A549 (cell line): Measurements from ENCODE around the gene MEMO1. TPM values are rescaled to one million over a fixed set of nuclear protein-coding genes. Genes with fewer than 3 reads are reported as not detected.
A peak's percentile ranks its signal among the peaks of the same experiment; 100 is the strongest.

Experiments
- ATAC-seq, 2 experiments: fragments of 200-7000 bp in 1 of 2; fragments of >200 bp in 1 of 2; cut with Nextera tagmentation in 1 of 2; cut with Tn5 transposase in 1 of 2; 3 replicates each; pipeline versions ENCODE4 v1.8.0 to v1.9.1; 2018 to 2020; ENCODE audit warnings: mild to moderate bottlenecking in 1 of 2, moderate library complexity in 1 of 2
- CTCF ChIA-PET: fragments of 300-600 bp; sonication (Branson Sonifier 250); formaldehyde crosslinking; extraction: SDS; loops from one replicate; lab custom pipeline; 2021; ENCODE audit warnings: antibody characterized with exemption, inconsistent platforms; lab: Yijun Ruan, JAX
- POLR2A ChIA-PET: fragments of 350-600 bp; formaldehyde crosslinking; extraction: SDS; loops from one replicate; lab custom pipeline; 2021; ENCODE audit warnings: antibody characterized with exemption, inconsistent platforms; lab: Yijun Ruan, JAX
- DNase-seq, 2 experiments: peaks; one replicate each; pipeline versions ENCODE4 v3.0.0 to v3.0.0-alpha.2; 2011 to 2016; ENCODE audit warnings: low read depth in 1 of 2, low spot score in 1 of 2
- FAIRE-seq: peaks from 2 replicates; lab custom pipeline; 2011; peaks lifted over from hg19 to GRCh38; lab: Jason Lieb, UNC
- H3K27ac ChIP-seq, 2 experiments: fragments of >200 bp; sonication (Bioruptor Twin); formaldehyde crosslinking; 3 replicates each; pipeline ENCODE4 v1.5.1; 2016 to 2017
- H3K4me1 ChIP-seq: fragments of >200 bp; sonication (Bioruptor Twin); formaldehyde crosslinking; 3 replicates; pipeline ENCODE4 v1.6.1; 2016
- H3K4me2 ChIP-seq: fragments of >200 bp; sonication (Bioruptor Twin); formaldehyde crosslinking; 3 replicates; pipeline ENCODE4 v1.6.1; 2016
- H3K4me3 ChIP-seq: fragments of >200 bp; sonication (Bioruptor Twin); formaldehyde crosslinking; 3 replicates; pipeline ENCODE4 v1.5.1; 2016
- H3K9me3 ChIP-seq: fragments of >200 bp; sonication (Bioruptor Twin); formaldehyde crosslinking; 3 replicates; pipeline ENCODE4 v1.6.1; 2016
- BHLHE40 ChIP-seq: IDR thresholded peaks from 2 replicates; pipeline ENCODE4 v1.6.1; 2012; ENCODE audit warnings: low read depth, low read length, inconsistent platforms
- EHMT2 ChIP-seq: fragments of 200-600 bp; sonication (generic); IDR thresholded peaks from 2 replicates; pipeline ENCODE4 v1.6.1; 2016; ENCODE audit warnings: antibody characterized with exemption, low read depth, mild to moderate bottlenecking, moderate library complexity
- ESRRA ChIP-seq: fragments of 150-350 bp; IDR thresholded peaks from 2 replicates; pipeline ENCODE4 v1.6.1; 2014; ENCODE audit warnings: mild to moderate bottlenecking, low read length, borderline replicate concordance
- FOSB ChIP-seq: fragments of 250-450 bp; sonication (Bioruptor Pico); IDR thresholded peaks from 2 replicates; pipeline ENCODE4 v1.5.0; 2020; ENCODE audit warnings: mild to moderate bottlenecking, moderate library complexity
- FOSL2 ChIP-seq, 2 experiments: fragments of 450-650 bp in 1 of 2; fragments of >200 bp in 1 of 2; sonication (Bioruptor Twin) in 1 of 2; formaldehyde crosslinking; IDR thresholded peaks; 2 replicates each; pipeline versions ENCODE4 v1.5.0 to v1.6.1; 2016 to 2020; ENCODE audit warnings: mild to moderate bottlenecking in 1 of 2, moderate library complexity in 1 of 2
- GATA3 ChIP-seq: IDR thresholded peaks from 2 replicates; pipeline ENCODE4 v1.6.1; 2012; ENCODE audit warnings: borderline replicate concordance
- HDAC2 ChIP-seq: fragments of 200-600 bp; sonication (generic); IDR thresholded peaks from 2 replicates; pipeline ENCODE4 v1.6.1; 2016
- HEYL ChIP-seq: fragments of 250-450 bp; sonication (Bioruptor Pico); IDR thresholded peaks from 2 replicates; pipeline ENCODE4 v1.8.0; 2021; ENCODE audit warnings: mild to moderate bottlenecking, moderate library complexity
- HOXB13 ChIP-seq: fragments of 250-450 bp; sonication (Bioruptor Pico); IDR thresholded peaks from 2 replicates; pipeline ENCODE4 v1.5.0; 2020; ENCODE audit warnings: low read depth, mild to moderate bottlenecking, moderate library complexity
- JUN ChIP-seq, 2 experiments: fragments of >200 bp; sonication (Bioruptor Twin); formaldehyde crosslinking; IDR thresholded peaks; 2 replicates in 1 of 2; 3 replicates in 1 of 2; pipeline ENCODE4 v1.6.1; 2016 to 2017
- JUNB ChIP-seq: fragments of >200 bp; sonication (Bioruptor Twin); formaldehyde crosslinking; IDR thresholded peaks from 2 replicates; pipeline ENCODE4 v1.6.1; 2016
- KDM5A ChIP-seq: fragments of 200-600 bp; sonication (generic); IDR thresholded peaks from 2 replicates; pipeline ENCODE4 v1.6.1; 2016; ENCODE audit warnings: antibody characterized with exemption, mild to moderate bottlenecking
- NPAS2 ChIP-seq: fragments of 250-450 bp; sonication (Bioruptor Pico); IDR thresholded peaks from 2 replicates; pipeline ENCODE4 v1.8.0; 2022; ENCODE audit warnings: mild to moderate bottlenecking, moderate library complexity, borderline replicate concordance
- RARB ChIP-seq: fragments of 250-450 bp; sonication (Bioruptor Pico); IDR thresholded peaks from 2 replicates; pipeline ENCODE4 v1.8.0; 2021; ENCODE audit warnings: mild to moderate bottlenecking, moderate library complexity
- RNF2 ChIP-seq: fragments of 200-600 bp; sonication (generic); IDR thresholded peaks from 2 replicates; pipeline ENCODE4 v1.6.1; 2016; ENCODE audit warnings: low read depth, mild to moderate bottlenecking, antibody characterized with exemption, moderate library complexity, borderline replicate concordance
- SMC3 ChIP-seq: fragments of >200 bp; sonication (Bioruptor Twin); formaldehyde crosslinking; IDR thresholded peaks from 3 replicates; pipeline ENCODE4 v1.6.1; 2018; ENCODE audit warnings: inconsistent platforms
- TFCP2L1 ChIP-seq: fragments of 250-450 bp; sonication (Bioruptor Pico); IDR thresholded peaks from 2 replicates; pipeline ENCODE4 v1.5.0; 2021; ENCODE audit warnings: mild to moderate bottlenecking
- ZSCAN20 ChIP-seq: fragments of 250-450 bp; sonication (Bioruptor Pico); IDR thresholded peaks from 2 replicates; pipeline ENCODE4 v1.8.0; 2022; ENCODE audit warnings: mild to moderate bottlenecking, moderate library complexity
- WGBS: methylation state at CpG from one replicate; pipeline ENCODE4 v1.1.6; 2017; ENCODE audit errors: missing lambda C conversion rate; 5-methylcytosine and 5-hydroxymethylcytosine counted together
- polyA plus RNA-seq, 4 experiments: library from polyadenylated mRNA; depleted of rRNA in 3 of 4; stranded (reverse); fragments of >200 nt; fragmentation: RNase III in 1 of 4; extraction: RNeasy Plus Mini Kit Qiagen cat#74134 plus additional on column Dnase treatment in 1 of 4; gene quantifications; 2 replicates in 3 of 4; 3 replicates in 1 of 4; pipeline ENCODE4 v1.2.3, GENCODE V29; 2011 to 2017
- TF ChIP-seq, protein P1 (sequence below): fragments of >200 bp; sonication (Bioruptor Twin); formaldehyde crosslinking; IDR thresholded peaks from 3 replicates; pipeline ENCODE4 v1.6.1; 2016
- TF ChIP-seq, protein P2 (sequence below): IDR thresholded peaks from 2 replicates; pipeline ENCODE4 v1.6.1; 2012; ENCODE audit warnings: low read depth, borderline replicate concordance

Gene MEMO1
- polyA plus RNA-seq, 2 of the 4 experiments (the other 2 are of a cell fraction), result 80.2 to 87.0 TPM

DNA sequence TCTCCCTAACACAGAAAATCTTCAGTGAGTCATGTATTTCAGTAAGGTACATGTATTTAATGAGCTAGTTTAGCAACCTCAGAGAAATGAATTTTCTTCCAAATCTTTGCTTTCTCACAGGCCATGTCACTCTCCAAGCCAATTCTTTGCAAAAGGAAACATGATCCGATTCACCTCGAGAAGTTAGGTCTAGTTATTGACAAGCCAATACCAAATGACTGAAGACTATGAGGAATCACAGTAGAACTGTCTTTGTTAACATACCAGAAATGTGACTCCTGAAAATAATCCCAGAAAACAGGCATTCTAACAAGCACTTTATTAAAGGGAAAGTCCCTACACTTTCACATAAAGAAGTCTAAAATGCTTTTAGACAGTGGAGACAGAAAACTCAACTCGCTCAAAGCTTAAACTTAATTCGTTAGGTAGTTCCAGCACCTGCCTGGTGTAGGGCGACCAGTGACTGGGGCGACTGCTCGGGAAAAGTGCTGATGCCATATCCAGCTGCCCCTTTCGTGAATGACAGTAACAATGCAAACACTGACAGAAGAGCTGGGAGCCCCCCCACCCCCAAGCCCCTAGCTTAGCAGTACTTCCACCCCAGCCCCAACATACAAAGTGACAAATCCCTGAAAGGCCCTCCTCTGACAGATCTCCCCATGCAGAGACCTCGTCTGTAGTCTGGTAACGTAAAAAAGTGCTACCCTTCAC lies 1.8 kb downstream of the MEMO1 start:
- ATAC-seq, result peak; percentile 3 to 4
- TF ChIP-seq JUN (IDR thresholded peaks at IDR 0.05), result no peak
- 0 out of 3 replicates have a peak, but pooled peaks have one; percentile 4 for TF ChIP-seq SMC3
- TF ChIP-seq, all 56 proteins: peak for 1
- H3K4me1 ChIP-seq, result peaks cover 42% of the 10 kb centered on the region
- H3K4me3 ChIP-seq, result peak overlapping the region; percentile 96
- peak overlapping the region; percentile 97 to 99 for H3K27ac ChIP-seq
- DNase-seq, result no peak
- peak overlapping the region; percentile 85 for H3K4me2 ChIP-seq
- FAIRE-seq, result no peak
- ChIA-PET CTCF (interaction anchor here (0.8 to 2.3 kb wide), 6 partner anchors 10 to 278 kb away, joined by 3 to 10 read pairs (median 3); no protein-coding TSS in a partner anchor), POLR2A (interaction anchor here (0.6 to 1.6 kb wide), 5 partner anchors 12 to 157 kb away, joined by 3 to 12 read pairs (median 8); partner anchors contain the start of genes DPY30, SLC30A6 and SPAST)
- 2% methylated on average over 10 of the region's 10 CpGs for WGBS
- no peaks in the 10 kb centered on the region for H3K9me3 ChIP-seq

DNA sequence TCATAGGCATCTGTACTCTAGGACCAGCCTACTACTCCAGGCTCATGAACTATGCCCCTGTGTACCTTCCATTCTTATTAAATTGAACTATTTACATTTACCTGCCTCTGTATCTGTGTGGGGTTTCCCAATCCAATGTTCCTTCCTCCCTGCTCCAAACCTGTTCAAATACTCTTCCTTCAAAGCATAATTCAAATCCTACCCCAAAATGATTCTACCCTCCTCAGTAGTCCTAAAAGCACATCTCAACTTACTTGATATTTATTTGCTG lies 3.8 kb downstream of the MEMO1 start:
- Histone ChIP-seq H3K27ac (no peak overlapping the region), H3K4me2 (peak overlapping the region; percentile 85), H3K9me3 (no peaks in the 10 kb centered on the region), H3K4me3 (no peak overlapping the region), H3K4me1 (peaks cover 43% of the 10 kb centered on the region)
- no peak for DNase-seq
- ChIA-PET CTCF (interaction anchor here (0.6 to 2.3 kb wide), 3 partner anchors 8 to 20 kb away, joined by 3 to 10 read pairs (median 4); no protein-coding TSS in a partner anchor), POLR2A (no interaction called here)
- TF ChIP-seq KDM5A (no peak), JUNB (no peak), NPAS2 (CRISPR knock-in tag) (no peak), HDAC2 (no peak), HEYL (CRISPR knock-in tag) (no peak), HOXB13 (CRISPR knock-in tag) (no peak), FOSL2 (IDR thresholded peaks at IDR 0.05) (no peak), FOSL2 (CRISPR knock-in tag; IDR thresholded peaks at IDR 0.05) (no peak)
- TF ChIP-seq, protein P1, sequence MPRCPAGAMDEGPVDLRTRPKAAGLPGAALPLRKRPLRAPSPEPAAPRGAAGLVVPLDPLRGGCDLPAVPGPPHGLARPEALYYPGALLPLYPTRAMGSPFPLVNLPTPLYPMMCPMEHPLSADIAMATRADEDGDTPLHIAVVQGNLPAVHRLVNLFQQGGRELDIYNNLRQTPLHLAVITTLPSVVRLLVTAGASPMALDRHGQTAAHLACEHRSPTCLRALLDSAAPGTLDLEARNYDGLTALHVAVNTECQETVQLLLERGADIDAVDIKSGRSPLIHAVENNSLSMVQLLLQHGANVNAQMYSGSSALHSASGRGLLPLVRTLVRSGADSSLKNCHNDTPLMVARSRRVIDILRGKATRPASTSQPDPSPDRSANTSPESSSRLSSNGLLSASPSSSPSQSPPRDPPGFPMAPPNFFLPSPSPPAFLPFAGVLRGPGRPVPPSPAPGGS, result no peak
- FAIRE-seq, result no peak
- no peak for ATAC-seq

DNA sequence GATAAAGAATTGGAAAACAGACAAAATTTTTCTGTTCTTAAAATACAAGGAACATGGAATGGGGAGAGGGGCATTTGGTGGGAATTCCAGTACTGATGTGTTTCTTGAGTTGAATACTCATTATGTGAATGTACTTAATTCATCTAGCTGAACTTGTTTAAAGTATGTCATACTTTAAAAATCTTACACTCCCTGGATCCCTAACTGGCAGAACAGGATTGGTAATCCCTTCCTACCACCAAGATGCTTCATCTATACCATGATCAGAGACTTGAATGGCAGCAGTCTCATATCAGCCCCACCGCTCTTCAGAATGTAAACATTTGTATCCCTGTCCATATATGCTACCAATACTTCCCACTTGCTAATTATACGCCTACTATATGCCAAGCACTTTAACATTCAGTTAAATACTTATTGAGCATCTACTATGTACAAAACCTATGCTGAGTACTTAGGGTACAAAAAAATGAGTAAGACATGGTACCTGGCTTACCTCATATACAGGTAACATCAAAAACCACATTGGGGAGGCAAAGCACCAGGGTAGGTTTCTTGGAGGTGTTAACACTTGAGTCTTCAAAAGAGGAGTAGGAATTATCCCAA lies 5.3 kb downstream of the MEMO1 start:
- DNase-seq (no peak), FAIRE-seq (no peak), ATAC-seq (no peak)
- Histone ChIP-seq H3K27ac (no peak overlapping the region), H3K9me3 (no peaks in the 10 kb centered on the region), H3K4me1 (peaks cover 36% of the 10 kb centered on the region), H3K4me2 (peak overlapping the region; percentile 85; the same call in 2 of the 3 replicates), H3K4me3 (no peak overlapping the region)
- POLR2A ChIA-PET, result no interaction called here
- 97% methylated on average over 2 of the region's 2 CpGs for WGBS
- TF ChIP-seq, protein P2, sequence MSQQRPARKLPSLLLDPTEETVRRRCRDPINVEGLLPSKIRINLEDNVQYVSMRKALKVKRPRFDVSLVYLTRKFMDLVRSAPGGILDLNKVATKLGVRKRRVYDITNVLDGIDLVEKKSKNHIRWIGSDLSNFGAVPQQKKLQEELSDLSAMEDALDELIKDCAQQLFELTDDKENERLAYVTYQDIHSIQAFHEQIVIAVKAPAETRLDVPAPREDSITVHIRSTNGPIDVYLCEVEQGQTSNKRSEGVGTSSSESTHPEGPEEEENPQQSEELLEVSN, result no peak
- TF ChIP-seq FOSB (CRISPR knock-in tag) (no peak), TFCP2L1 (CRISPR knock-in tag) (no peak), GATA3 (no peak), KDM5A (no peak), ESRRA (no peak), ZSCAN20 (no peak), RNF2 (no peak), EHMT2 (no peak), RARB (CRISPR knock-in tag) (no peak), BHLHE40 (no peak), JUNB (no peak)
- CTCF ChIA-PET, result no interaction called here
